Liver (tissue), 9 donors: ENCODE measurements around the gene ARL4D. TPM values are rescaled to one million over a fixed set of nuclear protein-coding genes. Genes with fewer than 3 reads are reported as not detected.

ENCODE experiments used
- DNase-seq: peaks from one replicate; pipeline ENCODE4 v3.0.0-alpha.2; 2017; ENCODE audit warnings: low spot score
- H3K27ac ChIP-seq, 2 donors: one replicate each; pipeline ENCODE4 v1.7.0; 2013; ENCODE audit warnings: inconsistent platforms in 2 of 2, low read length in 2 of 2, control low read depth in 1 of 2, low read depth in 1 of 2, mild to moderate bottlenecking in 1 of 2
- H3K27me3 ChIP-seq, 4 donors: one replicate each; pipeline versions ENCODE4 v1.6.1 to v1.7.0; 2013; ENCODE audit warnings: low read length in 3 of 4, inconsistent platforms in 1 of 4, mild to moderate bottlenecking in 1 of 4, moderate library complexity in 1 of 4; ENCODE audit not compliant: control insufficient read depth in 4 of 4, insufficient read depth in 4 of 4
- H3K36me3 ChIP-seq, 4 donors: one replicate each; pipeline versions ENCODE4 v1.6.1 to v1.7.0; 2013; ENCODE audit warnings: low read length in 3 of 4, mild to moderate bottlenecking in 3 of 4, low read depth in 1 of 4, moderate library complexity in 1 of 4; ENCODE audit not compliant: control insufficient read depth in 4 of 4, insufficient read depth in 3 of 4
- H3K4me1 ChIP-seq, 4 donors: one replicate each; pipeline versions ENCODE4 v1.6.1 to v1.7.0; 2013; ENCODE audit warnings: low read length in 3 of 4, mild to moderate bottlenecking in 3 of 4, moderate library complexity in 1 of 4; ENCODE audit not compliant: control insufficient read depth in 4 of 4, insufficient read depth in 4 of 4
- H3K4me3 ChIP-seq, 3 donors: one replicate each; pipeline versions ENCODE4 v1.6.1 to v1.7.0; 2013; ENCODE audit warnings: low read length in 3 of 3, control low read depth in 1 of 3, low read depth in 1 of 3, mild to moderate bottlenecking in 1 of 3
- H3K9ac ChIP-seq, 2 donors: one replicate each; pipeline ENCODE4 v1.7.0; 2013; ENCODE audit warnings: low read length in 2 of 2, mild to moderate bottlenecking in 2 of 2, moderate library complexity in 2 of 2, control low read depth in 1 of 2, low read depth in 1 of 2
- H3K9me3 ChIP-seq, 4 donors: one replicate each; pipeline versions ENCODE4 v1.6.1 to v1.7.0; 2013; ENCODE audit warnings: low read length in 3 of 4; ENCODE audit not compliant: control insufficient read depth in 4 of 4
- EGR1 ChIP-seq, 2 donors: IDR thresholded peaks; 2 replicates each; pipeline ENCODE4 v1.6.1; 2016 to 2018; ENCODE audit warnings: antibody characterized with exemption in 2 of 2, low read depth in 2 of 2
- FOXA1 ChIP-seq: IDR thresholded peaks from 2 replicates; pipeline ENCODE4 v1.6.1; 2016; ENCODE audit warnings: antibody characterized with exemption
- FOXA2 ChIP-seq: IDR thresholded peaks from 2 replicates; pipeline ENCODE4 v1.6.1; 2016; ENCODE audit warnings: antibody characterized with exemption
- GABPA ChIP-seq, 2 donors: IDR thresholded peaks in 1 of 2; conservative IDR thresholded peaks in 1 of 2; 2 replicates each; pipeline ENCODE4 v1.6.1; 2016; ENCODE audit warnings: antibody characterized with exemption in 2 of 2, mild to moderate bottlenecking in 1 of 2, moderate library complexity in 1 of 2
- HNF4A ChIP-seq, 2 donors: conservative IDR thresholded peaks; 2 replicates each; pipeline ENCODE4 v1.6.1; 2016; ENCODE audit warnings: antibody characterized with exemption in 2 of 2, mild to moderate bottlenecking in 2 of 2
- HNF4G ChIP-seq: IDR thresholded peaks from 2 replicates; pipeline ENCODE4 v1.6.1; 2016; ENCODE audit warnings: antibody characterized with exemption
- JUND ChIP-seq, 2 donors: IDR thresholded peaks; 2 replicates each; pipeline ENCODE4 v1.6.1; 2016; ENCODE audit warnings: antibody characterized with exemption in 2 of 2
- NR2F2 ChIP-seq: IDR thresholded peaks from 2 replicates; pipeline ENCODE4 v1.6.1; 2016; ENCODE audit warnings: antibody characterized with exemption
- RAD21 ChIP-seq, 2 donors: IDR thresholded peaks; 2 replicates each; pipeline ENCODE4 v1.6.1; 2016; ENCODE audit warnings: antibody characterized with exemption in 2 of 2, mild to moderate bottlenecking in 2 of 2
- RXRA ChIP-seq, 2 donors: IDR thresholded peaks; 2 replicates each; pipeline ENCODE4 v1.6.1; 2017 to 2018; ENCODE audit warnings: antibody characterized with exemption in 2 of 2, mild to moderate bottlenecking in 1 of 2
- SP1 ChIP-seq: IDR thresholded peaks from 2 replicates; pipeline ENCODE4 v1.6.1; 2018; ENCODE audit warnings: antibody characterized with exemption, mild to moderate bottlenecking
- TAF1 ChIP-seq: conservative IDR thresholded peaks from 2 replicates; pipeline ENCODE4 v1.6.1; 2016; ENCODE audit warnings: antibody characterized with exemption, mild to moderate bottlenecking
- YY1 ChIP-seq: IDR thresholded peaks from 2 replicates; pipeline ENCODE4 v1.6.1; 2016; ENCODE audit warnings: antibody characterized with exemption, mild to moderate bottlenecking
- WGBS: extraction: QIAGEN DNeasy Blood & Tissue Kit; methylation state at CpG from one replicate; pipeline ENCODE4 v1.1.7; 2013; 5-methylcytosine and 5-hydroxymethylcytosine counted together
- polyA plus RNA-seq, 2 donors: library from polyadenylated mRNA; stranded (reverse) in 1 of 2; unstranded in 1 of 2; fragments of 200-250 nt in 1 of 2; fragments of >200 nt in 1 of 2; fragmentation: Nextera tagmentation in 1 of 2; extraction: Ambion mirVana in 1 of 2; gene quantifications; one replicate each; pipeline versions ENCODE4 v1.2.1 to v1.2.3, GENCODE V29; 2013 to 2015
- total RNA-seq, 2 donors: library from RNA; depleted of rRNA; stranded (reverse); fragments of >200 nt; gene quantifications; one replicate each; pipeline ENCODE4 v1.2.3, GENCODE V29; 2014
- TF ChIP-seq, protein P1 (sequence below): IDR thresholded peaks from 2 replicates; pipeline ENCODE4 v1.6.1; 2016; ENCODE audit warnings: antibody characterized with exemption
- TF ChIP-seq, protein P2 (sequence below): fragments of 150-350 bp; IDR thresholded peaks from 2 replicates; pipeline ENCODE4 v1.5.1; 2017; ENCODE audit warnings: improper control_type of control experiment, low read depth, low read length; ENCODE audit not compliant: missing input control
- TF ChIP-seq, protein P3 (sequence below): IDR thresholded peaks from 2 replicates; pipeline ENCODE4 v1.6.1; 2016; ENCODE audit warnings: antibody characterized with exemption, mild to moderate bottlenecking
- TF ChIP-seq, protein P4 (sequence below): IDR thresholded peaks from 2 replicates; pipeline ENCODE4 v1.6.1; 2016; ENCODE audit warnings: antibody characterized with exemption
- TF ChIP-seq, protein P5 (sequence below): IDR thresholded peaks from 2 replicates; pipeline ENCODE4 v1.6.1; 2016; ENCODE audit warnings: antibody characterized with exemption
- donor health status: healthy.
- donor health status: healthy.
- donor health status: healthy.
- donor health status: healthy.
- donor health status: healthy.

Gene ARL4D
- total and polyA plus RNA-seq, 4 donors: 13.6 to 39.2 (median 17.6) TPM

DNA sequence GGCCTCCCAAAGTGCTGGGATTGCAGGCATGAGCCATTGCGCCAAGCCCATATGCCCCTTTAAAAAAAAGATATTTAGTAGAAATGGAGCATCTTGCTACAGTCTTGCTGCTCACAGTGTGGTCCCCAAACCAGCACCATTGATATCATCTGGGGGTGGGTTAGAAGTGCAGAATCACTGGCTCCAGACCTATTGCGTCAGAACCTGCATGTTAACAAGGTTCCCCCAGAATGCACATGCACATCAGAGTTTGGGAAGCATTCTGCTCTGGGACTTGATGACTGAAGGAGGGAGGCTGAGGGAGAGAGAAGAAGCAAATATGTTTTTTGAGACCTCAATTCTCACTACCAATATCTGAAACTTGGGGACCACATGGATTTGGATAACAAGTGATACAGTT lies 16.0 kb upstream of the ARL4D start:
- whole genome bisulfite sequencing: 97% methylated on average over 2 of the region's 2 CpGs
- H3K4me3 ChIP-seq: no peak overlapping the region

More for the DNA sequence above, 16.0 kb upstream of the ARL4D start:
- Histone ChIP-seq H3K9ac (no peak overlapping the region), H3K36me3 (no peaks in the 10 kb centered on the region), H3K9me3 (peaks cover 0 to 7% (median 1%) of the 10 kb centered on the region in 4 donors), H3K4me1 (peaks cover 0 to 21% (median 10%) of the 10 kb centered on the region in 4 donors), H3K27me3 (no peaks in the 10 kb centered on the region), H3K27ac (no peak overlapping the region)
- no peak for DNase-seq
- TF ChIP-seq JUND (IDR thresholded peaks at IDR 0.05) (no peak), FOXA2 (no peak), TAF1 (no peak), GABPA (IDR thresholded peaks at IDR 0.05 in 1 of 2, conservative IDR thresholded peaks at IDR 0.05 in 1 of 2) (no peak), YY1 (no peak), EGR1 (IDR thresholded peaks at IDR 0.05; ENCODE audit: low read depth in 2 of 2) (no peak), SP1 (no peak), HNF4A (conservative IDR thresholded peaks at IDR 0.05) (no peak), RAD21 (IDR thresholded peaks at IDR 0.05) (no peak), FOXA1 (no peak), HNF4G (no peak), RXRA (IDR thresholded peaks at IDR 0.05) (no peak), NR2F2 (no peak)
- TF ChIP-seq, protein P1, sequence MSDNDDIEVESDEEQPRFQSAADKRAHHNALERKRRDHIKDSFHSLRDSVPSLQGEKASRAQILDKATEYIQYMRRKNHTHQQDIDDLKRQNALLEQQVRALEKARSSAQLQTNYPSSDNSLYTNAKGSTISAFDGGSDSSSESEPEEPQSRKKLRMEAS: no peak
- TF ChIP-seq, protein P2, sequence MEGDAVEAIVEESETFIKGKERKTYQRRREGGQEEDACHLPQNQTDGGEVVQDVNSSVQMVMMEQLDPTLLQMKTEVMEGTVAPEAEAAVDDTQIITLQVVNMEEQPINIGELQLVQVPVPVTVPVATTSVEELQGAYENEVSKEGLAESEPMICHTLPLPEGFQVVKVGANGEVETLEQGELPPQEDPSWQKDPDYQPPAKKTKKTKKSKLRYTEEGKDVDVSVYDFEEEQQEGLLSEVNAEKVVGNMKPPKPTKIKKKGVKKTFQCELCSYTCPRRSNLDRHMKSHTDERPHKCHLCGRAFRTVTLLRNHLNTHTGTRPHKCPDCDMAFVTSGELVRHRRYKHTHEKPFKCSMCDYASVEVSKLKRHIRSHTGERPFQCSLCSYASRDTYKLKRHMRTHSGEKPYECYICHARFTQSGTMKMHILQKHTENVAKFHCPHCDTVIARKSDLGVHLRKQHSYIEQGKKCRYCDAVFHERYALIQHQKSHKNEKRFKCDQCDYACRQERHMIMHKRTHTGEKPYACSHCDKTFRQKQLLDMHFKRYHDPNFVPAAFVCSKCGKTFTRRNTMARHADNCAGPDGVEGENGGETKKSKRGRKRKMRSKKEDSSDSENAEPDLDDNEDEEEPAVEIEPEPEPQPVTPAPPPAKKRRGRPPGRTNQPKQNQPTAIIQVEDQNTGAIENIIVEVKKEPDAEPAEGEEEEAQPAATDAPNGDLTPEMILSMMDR: no peak
- TF ChIP-seq, protein P3, sequence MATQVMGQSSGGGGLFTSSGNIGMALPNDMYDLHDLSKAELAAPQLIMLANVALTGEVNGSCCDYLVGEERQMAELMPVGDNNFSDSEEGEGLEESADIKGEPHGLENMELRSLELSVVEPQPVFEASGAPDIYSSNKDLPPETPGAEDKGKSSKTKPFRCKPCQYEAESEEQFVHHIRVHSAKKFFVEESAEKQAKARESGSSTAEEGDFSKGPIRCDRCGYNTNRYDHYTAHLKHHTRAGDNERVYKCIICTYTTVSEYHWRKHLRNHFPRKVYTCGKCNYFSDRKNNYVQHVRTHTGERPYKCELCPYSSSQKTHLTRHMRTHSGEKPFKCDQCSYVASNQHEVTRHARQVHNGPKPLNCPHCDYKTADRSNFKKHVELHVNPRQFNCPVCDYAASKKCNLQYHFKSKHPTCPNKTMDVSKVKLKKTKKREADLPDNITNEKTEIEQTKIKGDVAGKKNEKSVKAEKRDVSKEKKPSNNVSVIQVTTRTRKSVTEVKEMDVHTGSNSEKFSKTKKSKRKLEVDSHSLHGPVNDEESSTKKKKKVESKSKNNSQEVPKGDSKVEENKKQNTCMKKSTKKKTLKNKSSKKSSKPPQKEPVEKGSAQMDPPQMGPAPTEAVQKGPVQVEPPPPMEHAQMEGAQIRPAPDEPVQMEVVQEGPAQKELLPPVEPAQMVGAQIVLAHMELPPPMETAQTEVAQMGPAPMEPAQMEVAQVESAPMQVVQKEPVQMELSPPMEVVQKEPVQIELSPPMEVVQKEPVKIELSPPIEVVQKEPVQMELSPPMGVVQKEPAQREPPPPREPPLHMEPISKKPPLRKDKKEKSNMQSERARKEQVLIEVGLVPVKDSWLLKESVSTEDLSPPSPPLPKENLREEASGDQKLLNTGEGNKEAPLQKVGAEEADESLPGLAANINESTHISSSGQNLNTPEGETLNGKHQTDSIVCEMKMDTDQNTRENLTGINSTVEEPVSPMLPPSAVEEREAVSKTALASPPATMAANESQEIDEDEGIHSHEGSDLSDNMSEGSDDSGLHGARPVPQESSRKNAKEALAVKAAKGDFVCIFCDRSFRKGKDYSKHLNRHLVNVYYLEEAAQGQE: no peak
- TF ChIP-seq, protein P4, sequence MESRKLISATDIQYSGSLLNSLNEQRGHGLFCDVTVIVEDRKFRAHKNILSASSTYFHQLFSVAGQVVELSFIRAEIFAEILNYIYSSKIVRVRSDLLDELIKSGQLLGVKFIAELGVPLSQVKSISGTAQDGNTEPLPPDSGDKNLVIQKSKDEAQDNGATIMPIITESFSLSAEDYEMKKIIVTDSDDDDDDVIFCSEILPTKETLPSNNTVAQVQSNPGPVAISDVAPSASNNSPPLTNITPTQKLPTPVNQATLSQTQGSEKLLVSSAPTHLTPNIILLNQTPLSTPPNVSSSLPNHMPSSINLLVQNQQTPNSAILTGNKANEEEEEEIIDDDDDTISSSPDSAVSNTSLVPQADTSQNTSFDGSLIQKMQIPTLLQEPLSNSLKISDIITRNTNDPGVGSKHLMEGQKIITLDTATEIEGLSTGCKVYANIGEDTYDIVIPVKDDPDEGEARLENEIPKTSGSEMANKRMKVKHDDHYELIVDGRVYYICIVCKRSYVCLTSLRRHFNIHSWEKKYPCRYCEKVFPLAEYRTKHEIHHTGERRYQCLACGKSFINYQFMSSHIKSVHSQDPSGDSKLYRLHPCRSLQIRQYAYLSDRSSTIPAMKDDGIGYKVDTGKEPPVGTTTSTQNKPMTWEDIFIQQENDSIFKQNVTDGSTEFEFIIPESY: no peak
- TF ChIP-seq, protein P5, sequence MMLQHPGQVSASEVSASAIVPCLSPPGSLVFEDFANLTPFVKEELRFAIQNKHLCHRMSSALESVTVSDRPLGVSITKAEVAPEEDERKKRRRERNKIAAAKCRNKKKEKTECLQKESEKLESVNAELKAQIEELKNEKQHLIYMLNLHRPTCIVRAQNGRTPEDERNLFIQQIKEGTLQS: no peak
